KOPT-K1 (cell line): ENCODE data around the gene CARS1.
"Not testable (repeated sequence)": the region's sequence is repeated elsewhere in the genome, so short reads cannot be mapped to it uniquely, and the experiment has no call there.

Source experiments
- H3K27ac ChIP-seq: fragments of 200-600 bp; sonication (generic); 2 replicates; pipeline ENCODE4 v1.5.1; 2016; ENCODE audit warnings: antibody characterized with exemption, mild to moderate bottlenecking, low read depth, low read length; ENCODE audit not compliant: poor library complexity, severe bottlenecking
- H3K36me3 ChIP-seq: fragments of 200-600 bp; sonication (generic); 2 replicates; pipeline ENCODE4 v1.5.1; 2017; ENCODE audit warnings: antibody characterized with exemption, mild to moderate bottlenecking, low read length, moderate library complexity; ENCODE audit not compliant: insufficient read depth
- H3K9me3 ChIP-seq: fragments of 200-600 bp; sonication (generic); 2 replicates; pipeline ENCODE4 v1.5.1; 2017; ENCODE audit warnings: antibody characterized with exemption, low read length, mild to moderate bottlenecking; ENCODE audit not compliant: insufficient read depth, poor library complexity, severe bottlenecking

CARS1 gene

DNA sequence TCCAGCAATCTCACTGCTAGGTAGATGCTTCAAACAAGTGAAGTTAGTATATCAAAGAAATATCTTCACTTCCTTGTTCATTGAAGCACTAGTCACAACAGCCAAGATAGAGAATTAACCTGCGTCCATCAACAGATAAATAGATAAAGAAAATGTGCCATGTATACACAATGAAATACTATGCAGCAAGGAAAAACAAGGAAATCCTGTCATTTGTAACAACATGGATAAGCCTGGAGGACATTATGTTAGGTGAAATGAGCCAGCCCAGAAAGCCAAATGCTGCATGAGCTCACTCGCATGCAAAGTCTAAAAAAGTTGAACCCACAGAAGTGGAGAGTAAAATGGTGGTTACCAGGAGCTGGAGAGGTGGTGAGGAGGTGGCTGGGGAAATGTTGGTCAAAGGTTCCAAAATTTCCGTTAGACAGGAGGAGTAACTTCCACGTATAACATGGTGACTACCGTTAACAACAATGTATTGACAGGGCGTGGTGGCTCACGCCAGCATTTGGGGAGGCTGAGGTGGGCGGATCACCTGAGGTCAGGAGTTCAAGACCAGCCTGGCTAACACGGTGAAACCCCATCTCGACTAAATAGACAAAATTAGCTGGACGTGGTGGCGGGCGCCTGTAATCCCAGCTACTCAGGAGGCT is 23.6 kb upstream of the CARS1 start:
- Histone ChIP-seq H3K36me3 (no peaks in the 10 kb centered on the region), H3K27ac (no peak overlapping the region)

GRCh38 chr11:3080104-3080503 is 22.9 kb upstream of the CARS1 start:
- Histone ChIP-seq H3K27ac (no peak overlapping the region), H3K36me3 (no peaks in the 10 kb centered on the region), H3K9me3 (no peaks in the 10 kb centered on the region)

More for the DNA sequence above, 23.6 kb upstream of the CARS1 start:
- no peaks in the 10 kb centered on the region for H3K9me3 ChIP-seq

DNA sequence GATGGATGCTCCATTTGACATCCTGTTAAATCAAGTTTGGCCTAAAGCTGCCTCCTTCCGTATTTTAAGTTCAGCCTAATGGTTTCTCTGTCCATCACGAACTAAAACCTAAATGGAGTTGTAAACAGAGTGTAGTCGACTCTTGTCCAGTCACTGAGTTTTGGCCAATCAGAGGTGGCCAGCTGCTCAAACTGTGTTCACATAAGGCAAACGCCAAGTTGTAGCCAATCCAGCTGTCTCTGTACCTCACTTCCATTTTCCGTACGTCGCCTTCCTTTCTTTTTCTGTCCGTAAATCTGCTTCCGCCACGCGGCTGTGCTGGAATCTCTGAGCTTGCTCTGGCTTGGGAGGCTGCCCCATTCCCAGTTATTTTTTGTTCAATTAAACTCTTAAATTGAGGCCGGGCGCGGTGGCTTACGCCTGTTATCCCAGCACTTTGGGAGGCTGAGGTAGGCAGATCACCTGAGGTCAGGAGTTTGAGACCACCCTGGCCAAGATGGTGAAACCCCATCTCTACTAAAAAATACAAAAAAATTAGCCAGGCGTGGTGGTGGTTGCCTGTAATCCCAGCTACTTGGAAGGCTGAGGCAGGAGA is 20.7 kb upstream of the CARS1 start:
- H3K27ac ChIP-seq = no peak overlapping the region
- no peaks in the 10 kb centered on the region for H3K9me3 ChIP-seq
- no peaks in the 10 kb centered on the region for H3K36me3 ChIP-seq

DNA sequence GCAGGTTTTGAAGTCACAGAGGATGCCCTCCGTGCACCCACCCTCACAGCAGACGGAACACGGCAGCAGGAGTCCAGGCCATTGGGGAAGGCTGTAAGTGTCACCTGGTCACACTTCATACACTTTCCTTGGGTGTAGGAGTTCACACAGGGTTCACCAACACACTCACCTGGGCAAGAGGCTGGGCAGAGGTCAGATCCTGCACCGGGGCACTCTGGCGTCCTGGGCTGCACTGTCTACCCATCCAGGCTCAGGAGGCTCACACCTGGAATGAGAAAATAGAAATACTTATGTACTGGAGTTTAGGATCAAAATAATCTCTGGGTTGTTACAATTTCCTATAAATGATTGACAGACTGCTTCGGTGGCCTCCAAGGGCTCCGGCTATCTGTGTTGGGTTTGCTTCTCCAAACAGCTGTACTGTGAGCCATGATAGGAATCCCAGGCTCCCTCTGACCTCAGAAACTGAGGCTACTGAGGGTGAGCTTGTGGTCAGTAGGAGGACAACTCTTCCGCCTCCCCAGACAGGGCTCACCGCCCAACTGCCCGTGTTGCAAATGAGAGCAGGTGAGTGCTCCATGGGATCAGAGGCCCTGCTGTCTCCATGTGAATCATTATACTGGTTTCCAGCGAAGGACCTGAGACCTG is 20.1 kb upstream of the CARS1 start:
- no peak overlapping the region for H3K27ac ChIP-seq
- no peaks in the 10 kb centered on the region for H3K36me3 ChIP-seq
- H3K9me3 ChIP-seq = no peaks in the 10 kb centered on the region

DNA sequence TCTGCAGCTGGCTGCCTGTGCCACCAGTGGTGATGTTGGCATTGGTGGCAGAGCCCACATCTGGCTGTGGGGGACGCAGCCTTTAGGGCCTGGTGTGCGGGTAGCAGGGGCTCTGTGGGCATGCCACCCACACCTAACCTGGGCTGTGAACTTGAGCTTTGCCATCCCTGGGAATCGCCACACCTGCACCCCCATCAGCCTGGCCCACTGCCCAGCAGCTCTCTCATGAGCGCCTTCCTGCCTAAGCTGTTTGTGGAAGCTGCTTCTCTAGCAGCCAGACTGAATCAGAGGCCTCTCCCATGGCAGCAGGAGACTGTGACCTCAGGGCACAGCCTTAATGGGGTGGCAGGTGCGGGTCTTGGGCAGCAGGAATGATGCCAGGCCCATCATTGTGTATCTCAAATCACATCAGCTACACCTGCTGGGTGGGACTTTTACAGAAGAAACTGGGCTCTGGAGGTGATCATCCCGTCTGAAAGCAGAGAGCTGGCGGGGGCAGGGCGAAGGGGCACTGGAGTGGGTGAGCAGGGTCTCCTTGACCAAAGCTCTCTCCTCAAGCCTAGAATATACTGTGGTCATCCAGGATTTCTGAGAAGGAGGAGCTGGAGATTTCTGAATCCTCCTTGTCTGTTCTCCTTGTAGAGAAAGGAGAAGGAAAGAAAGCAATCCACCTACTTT is 17.8 kb upstream of the CARS1 start:
- no peak overlapping the region for H3K27ac ChIP-seq
- H3K36me3 ChIP-seq = no peaks in the 10 kb centered on the region
- H3K9me3 ChIP-seq = no peaks in the 10 kb centered on the region

- Histone ChIP-seq H3K9me3 (no peaks in the 10 kb centered on the region), H3K27ac (no peak overlapping the region), H3K36me3 (no peaks in the 10 kb centered on the region)
These were observed 15.8 kb upstream of the CARS1 start for GRCh38 chr11:3073029-3073435.

- Histone ChIP-seq H3K27ac (no peak overlapping the region), H3K9me3 (peaks cover 12% of the 10 kb centered on the region), H3K36me3 (no peaks in the 10 kb centered on the region)
These were observed 12.2 kb upstream of the CARS1 start for GRCh38 chr11:3069425-3069824.

GRCh38 chr11:3066308-3066707 is 9.1 kb upstream of the CARS1 start:
- H3K9me3 ChIP-seq = peaks cover 14% of the 10 kb centered on the region
- not testable (repeated sequence) for H3K36me3 ChIP-seq, H3K27ac ChIP-seq

DNA sequence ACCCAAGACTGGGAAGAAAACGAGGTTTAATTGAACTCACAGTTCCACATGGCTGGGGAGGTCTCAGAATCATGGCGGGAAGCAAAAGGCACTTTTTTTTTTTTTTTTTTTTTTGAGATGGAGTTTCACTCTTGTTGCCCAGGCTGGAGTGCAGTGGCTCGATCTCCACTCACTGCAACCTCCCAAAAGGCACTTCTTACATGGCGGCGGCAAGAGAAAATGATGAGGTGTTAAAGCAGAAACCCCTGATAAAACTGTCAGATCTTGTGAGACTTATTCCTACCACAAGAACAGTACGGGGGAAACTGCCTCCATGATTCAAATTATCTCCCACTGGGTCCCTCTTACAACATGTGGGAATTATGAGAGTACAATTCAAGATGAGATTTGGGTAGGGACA is 7.5 kb upstream of the CARS1 start:
- not testable (repeated sequence) for H3K36me3 ChIP-seq, H3K27ac ChIP-seq
- H3K9me3 ChIP-seq = peaks cover 14% of the 10 kb centered on the region

GRCh38 chr11:3063876-3064275 is 6.7 kb upstream of the CARS1 start:
- peaks cover 14% of the 10 kb centered on the region for H3K9me3 ChIP-seq
- not testable (repeated sequence) for H3K27ac ChIP-seq, H3K36me3 ChIP-seq

DNA sequence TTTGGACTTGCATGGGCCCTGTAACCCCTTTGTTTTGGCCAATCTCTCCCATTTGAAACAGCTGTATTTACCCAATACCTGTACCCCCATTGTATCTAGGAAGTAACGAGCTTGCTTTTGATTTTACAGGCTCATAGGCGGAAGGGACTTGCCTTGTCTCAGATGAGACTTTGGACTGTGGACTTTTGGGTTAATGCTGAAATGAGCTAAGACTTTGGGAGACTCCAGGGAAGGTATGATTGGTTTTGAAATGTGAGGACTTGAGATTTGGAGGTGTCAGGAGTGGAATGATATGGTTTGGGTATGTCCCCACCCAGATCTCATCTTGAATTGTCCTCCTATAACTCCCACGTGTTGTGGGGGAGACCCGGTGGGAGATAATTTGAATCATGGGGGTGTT is 6.2 kb upstream of the CARS1 start:
- H3K9me3 ChIP-seq = peaks cover 14% of the 10 kb centered on the region
- not testable (repeated sequence) for H3K36me3 ChIP-seq, H3K27ac ChIP-seq

DNA sequence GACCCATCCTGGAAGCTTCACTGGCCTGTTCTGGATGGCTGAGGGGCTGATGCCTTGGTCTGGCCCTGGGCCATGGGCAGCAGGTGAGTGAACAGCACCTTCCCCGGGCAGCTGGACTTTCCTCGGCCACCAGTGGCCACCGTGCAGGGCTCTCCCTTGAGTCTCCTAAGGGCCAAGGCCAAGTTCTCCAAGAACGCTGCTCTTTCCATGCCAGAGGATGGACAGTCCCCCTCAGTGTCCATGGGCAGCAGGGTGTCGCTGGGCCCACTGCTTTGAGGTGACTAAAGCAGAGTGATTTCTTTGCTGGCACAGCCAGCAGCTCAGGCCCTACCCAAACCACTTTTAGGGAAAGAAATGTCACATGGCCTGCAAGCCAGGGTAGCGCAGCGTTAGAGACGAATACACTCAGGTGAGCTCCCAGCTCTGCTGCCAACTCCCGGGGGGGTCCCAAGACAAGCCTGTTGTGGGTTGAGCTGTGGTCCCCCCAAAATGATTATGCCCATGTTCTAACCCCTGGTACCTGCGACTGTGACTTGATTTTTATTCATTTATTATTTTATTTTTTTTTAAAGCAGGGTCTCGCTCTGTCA is 3.3 kb upstream of the CARS1 start:
- Histone ChIP-seq H3K9me3 (peaks cover 14% of the 10 kb centered on the region), H3K27ac (no peak overlapping the region), H3K36me3 (no peaks in the 10 kb centered on the region)

GRCh38 chr11:3058753-3059664 is 1.8 kb upstream of the CARS1 start:
- H3K9me3 ChIP-seq = no peaks in the 10 kb centered on the region
- peaks cover 7% of the 10 kb centered on the region; the same call in 1 of the 2 replicates for H3K36me3 ChIP-seq
- no peak overlapping the region for H3K27ac ChIP-seq

- peak overlapping the region; percentile 80 for H3K27ac ChIP-seq
- no peaks in the 10 kb centered on the region for H3K9me3 ChIP-seq
- peaks cover 14% of the 10 kb centered on the region; the same call in 1 of the 2 replicates for H3K36me3 ChIP-seq
These were observed 741 bp downstream of the CARS1 start for GRCh38 chr11:3056296-3057068.
